ENCODE measurements around the gene ZNF362.
A peak's percentile ranks its signal among the peaks of the same experiment; 100 is the strongest.

The ZNF362 gene

GRCh38 chr1:33258788-33259274 lies 2.5 kb downstream of the ZNF362 start:
- H3K27ac ChIP-seq (ENCODE audit: low read depth, low read length) = no peak overlapping the region
- H3K79me2 ChIP-seq (ENCODE audit: control insufficient read depth, low read length) = peaks cover 38% of the 10 kb centered on the region
- no peaks in the 10 kb centered on the region for H3F3A ChIP-seq (ENCODE audit: control insufficient read depth, insufficient read depth)
- H3K4me3 ChIP-seq (ENCODE audit: low read length) = peak overlapping the region; percentile 79; the same call in 1 of the 2 replicates
- H3K9me3 ChIP-seq (ENCODE audit: control insufficient read depth, insufficient read depth, low read length) = no peaks in the 10 kb centered on the region
- no peaks in the 10 kb centered on the region for H3K9me2 ChIP-seq (replicated peaks; ENCODE audit: control insufficient read depth, low read length)
- TF ChIP-seq EZH2phosphoT487 (IDR thresholded peaks at IDR 0.05; ENCODE audit: borderline replicate concordance, low read length) (no peak), CTCF (IDR thresholded peaks at IDR 0.05; ENCODE audit: low read depth, low read length, poor library complexity, severe bottlenecking) (no peak)
- peaks cover 24% of the 10 kb centered on the region for H3K4me1 ChIP-seq (ENCODE audit: control insufficient read depth, low read length)
- H3K27me3 ChIP-seq (ENCODE audit: control insufficient read depth, low read length) = no peaks in the 10 kb centered on the region
- H4K20me1 ChIP-seq (ENCODE audit: control insufficient read depth, insufficient read depth, low read depth, low read length) = no peaks in the 10 kb centered on the region
- H3K4me2 ChIP-seq (ENCODE audit: low read length) = peak overlapping the region; percentile 76; the same call in 1 of the 2 replicates
- peaks cover 6% of the 10 kb centered on the region; the same call in 1 of the 2 replicates for H3K36me3 ChIP-seq (ENCODE audit: control insufficient read depth, low read length)

- Histone ChIP-seq H3F3A (ENCODE audit: control insufficient read depth, insufficient read depth) (no peaks in the 10 kb centered on the region), H3K4me2 (ENCODE audit: low read length) (no peak overlapping the region), H3K9me3 (ENCODE audit: control insufficient read depth, insufficient read depth, low read length) (no peaks in the 10 kb centered on the region), H3K9me2 (replicated peaks; ENCODE audit: control insufficient read depth, low read length) (no peaks in the 10 kb centered on the region), H3K79me2 (ENCODE audit: control insufficient read depth, low read length) (peaks cover 38% of the 10 kb centered on the region), H3K27ac (ENCODE audit: low read depth, low read length) (no peak overlapping the region), H3K36me3 (ENCODE audit: control insufficient read depth, low read length) (peaks cover 6% of the 10 kb centered on the region; the same call in 1 of the 2 replicates), H4K20me1 (ENCODE audit: control insufficient read depth, insufficient read depth, low read depth, low read length) (no peaks in the 10 kb centered on the region), H3K4me3 (ENCODE audit: low read length) (no peak overlapping the region), H3K27me3 (ENCODE audit: control insufficient read depth, low read length) (no peaks in the 10 kb centered on the region), H3K4me1 (ENCODE audit: control insufficient read depth, low read length) (peaks cover 24% of the 10 kb centered on the region)
- TF ChIP-seq EZH2phosphoT487 (IDR thresholded peaks at IDR 0.05; ENCODE audit: borderline replicate concordance, low read length) (no peak), CTCF (IDR thresholded peaks at IDR 0.05; ENCODE audit: low read depth, low read length, poor library complexity, severe bottlenecking) (no peak)
Measured at GRCh38 chr1:33259879-33260278, 3.6 kb downstream of the ZNF362 start.

GRCh38 chr1:33260439-33260838 lies 4.1 kb downstream of the ZNF362 start:
- peaks cover 22% of the 10 kb centered on the region for H3K4me1 ChIP-seq (ENCODE audit: control insufficient read depth, low read length)
- H4K20me1 ChIP-seq (ENCODE audit: control insufficient read depth, insufficient read depth, low read depth, low read length) = no peaks in the 10 kb centered on the region
- no peak overlapping the region for H3K4me2 ChIP-seq (ENCODE audit: low read length)
- H3K9me2 ChIP-seq (replicated peaks; ENCODE audit: control insufficient read depth, low read length) = no peaks in the 10 kb centered on the region
- no peak overlapping the region for H3K4me3 ChIP-seq (ENCODE audit: low read length)
- H3K79me2 ChIP-seq (ENCODE audit: control insufficient read depth, low read length) = peaks cover 38% of the 10 kb centered on the region
- no peak overlapping the region for H3K27ac ChIP-seq (ENCODE audit: low read depth, low read length)
- no peak for TF ChIP-seq EZH2phosphoT487 (IDR thresholded peaks at IDR 0.05; ENCODE audit: borderline replicate concordance, low read length)
- no peak for TF ChIP-seq CTCF (IDR thresholded peaks at IDR 0.05; ENCODE audit: low read depth, low read length, poor library complexity, severe bottlenecking)
- no peaks in the 10 kb centered on the region for H3F3A ChIP-seq (ENCODE audit: control insufficient read depth, insufficient read depth)
- H3K9me3 ChIP-seq (ENCODE audit: control insufficient read depth, insufficient read depth, low read length) = no peaks in the 10 kb centered on the region
- no peaks in the 10 kb centered on the region for H3K27me3 ChIP-seq (ENCODE audit: control insufficient read depth, low read length)
- peaks cover 6% of the 10 kb centered on the region; the same call in 1 of the 2 replicates for H3K36me3 ChIP-seq (ENCODE audit: control insufficient read depth, low read length)
